Measurements from ENCODE around the gene OR5AU1.

- TF ChIP-seq CTCF (optimal IDR thresholded peaks at IDR 0.05 in 1 of 3, IDR thresholded peaks at IDR 0.05 in 1 of 3, conservative IDR thresholded peaks at IDR 0.05 in 1 of 3; ENCODE audit: extremely low read depth in 1 of 3, insufficient read depth in 2 of 3, low read length in 3 of 3), result no peak
- no peak for TF ChIP-seq EZH2 (IDR thresholded peaks at IDR 0.05; ENCODE audit: low read length)
Observed at GRCh38 chr14:21142357-21142756, 13.5 kb downstream of the OR5AU1 start.

Data from keratinocyte (primary cell).